ENCODE results near the gene HIGD1B. TPM values are rescaled to one million over a fixed set of nuclear protein-coding genes. Genes with fewer than 3 reads are reported as not detected.

HIGD1B gene
- total RNA-seq, 1 experiment from 2014 or later: not detected

GRCh38 chr17:44832805-44833204 is 14.9 kb upstream of the HIGD1B start:
- intact Hi-C loops (cut with micrococcal nuclease; ENCODE audit: unreplicated experiment): no loop called here

GRCh38 chr17:44837196-44837595 is 10.5 kb upstream of the HIGD1B start:
- in situ Hi-C loops (cut with HindIII; ENCODE audit: low pct_unique_long_range_greater_than_20kb, low sequenced_read_pairs) (no loop called here), intact Hi-C loops (cut with micrococcal nuclease; ENCODE audit: unreplicated experiment) (no loop called here)
- ATAC-seq (no peak), DNase-seq (ENCODE audit: low read depth, low spot score) (no peak)
- no peaks in the 10 kb centered on the region for H3K9me3 ChIP-seq (ENCODE audit: control insufficient read depth, insufficient read depth, low read depth, low read length)
- TF ChIP-seq TCF7L2 (IDR thresholded peaks at IDR 0.05; ENCODE audit: low read depth, low read length) (no peak), REST (IDR thresholded peaks at IDR 0.05; ENCODE audit: insufficient read depth in 1 of 2, low read depth in 2 of 2, low read length in 1 of 2) (no peak), CTCF (IDR thresholded peaks at IDR 0.05) (no peak), SIN3A (IDR thresholded peaks at IDR 0.05; ENCODE audit: borderline replicate concordance, insufficient read depth, low read depth, low read length) (no peak), POLR2AphosphoS5 (IDR thresholded peaks at IDR 0.05; ENCODE audit: low read depth, low read length) (no peak)
- no peaks in the 10 kb centered on the region for H3K4me1 ChIP-seq (ENCODE audit: control insufficient read depth, insufficient read depth, low read length)
- H3K4me3 ChIP-seq (ENCODE audit: low read depth in 2 of 2, low read length in 2 of 2): no peak overlapping the region
- H3K27ac ChIP-seq (ENCODE audit: low read length): no peak overlapping the region
- no peaks in the 10 kb centered on the region for H3K27me3 ChIP-seq (ENCODE audit: control insufficient read depth, insufficient read depth, low read length)
- CTCF ChIA-PET: interaction anchor here (0.6 kb wide), 1 partner anchor 417 kb away, joined by 3 read pairs; no protein-coding TSS in a partner anchor
- H3K36me3 ChIP-seq (ENCODE audit: control insufficient read depth, insufficient read depth, low read length): no peaks in the 10 kb centered on the region
- no TSS peak for BruUV-seq (replicated peaks)
- POLR2A ChIA-PET: no interaction called here

More at GRCh38 chr17:44832805-44833204, 14.9 kb upstream of the HIGD1B start:
- TF ChIP-seq SIN3A (IDR thresholded peaks at IDR 0.05; ENCODE audit: borderline replicate concordance, insufficient read depth, low read depth, low read length): no peak
- no peak for ATAC-seq
- CTCF ChIA-PET: no interaction called here
- Histone ChIP-seq H3K9me3 (ENCODE audit: control insufficient read depth, insufficient read depth, low read depth, low read length) (no peaks in the 10 kb centered on the region), H3K4me1 (ENCODE audit: control insufficient read depth, insufficient read depth, low read length) (peaks cover 8% of the 10 kb centered on the region), H3K4me3 (ENCODE audit: low read depth in 2 of 2, low read length in 2 of 2) (no peak overlapping the region), H3K27ac (ENCODE audit: low read length) (peak overlapping the region; percentile 17; the same call in 1 of the 2 replicates), H3K36me3 (ENCODE audit: control insufficient read depth, insufficient read depth, low read length) (no peaks in the 10 kb centered on the region; the same call in 1 of the 2 replicates), H3K27me3 (ENCODE audit: control insufficient read depth, insufficient read depth, low read length) (no peaks in the 10 kb centered on the region)
- in situ Hi-C loops (cut with HindIII; ENCODE audit: low pct_unique_long_range_greater_than_20kb, low sequenced_read_pairs): no loop called here
- no peak for DNase-seq (ENCODE audit: low read depth, low spot score)
- BruUV-seq (replicated peaks): no TSS peak
- POLR2A ChIA-PET: no interaction called here

GRCh38 chr17:44840274-44840673 is 7.4 kb upstream of the HIGD1B start:
- intact Hi-C loops (cut with micrococcal nuclease; ENCODE audit: unreplicated experiment) (no loop called here), in situ Hi-C loops (cut with HindIII; ENCODE audit: low pct_unique_long_range_greater_than_20kb, low sequenced_read_pairs) (no loop called here)
- no TSS peak for BruUV-seq (replicated peaks)
- ATAC-seq (no peak), DNase-seq (ENCODE audit: low read depth, low spot score) (no peak)
- no peak overlapping the region for H3K27ac ChIP-seq (ENCODE audit: low read length)
- ChIA-PET POLR2A (no interaction called here), CTCF (no interaction called here)
- no peaks in the 10 kb centered on the region; the same call in 1 of the 2 replicates for H3K4me1 ChIP-seq (ENCODE audit: control insufficient read depth, insufficient read depth, low read length)
- no peak overlapping the region for H3K4me3 ChIP-seq (ENCODE audit: low read depth in 2 of 2, low read length in 2 of 2)
- no peak for TF ChIP-seq CTCF (IDR thresholded peaks at IDR 0.05)
- H3K27me3 ChIP-seq (ENCODE audit: control insufficient read depth, insufficient read depth, low read length): no peaks in the 10 kb centered on the region
- H3K9me3 ChIP-seq (ENCODE audit: control insufficient read depth, insufficient read depth, low read depth, low read length): no peaks in the 10 kb centered on the region
- H3K36me3 ChIP-seq (ENCODE audit: control insufficient read depth, insufficient read depth, low read length): no peaks in the 10 kb centered on the region

Measured in Panc1 (cell line).